GM12878 (cell line): Measurements from ENCODE around the gene TBC1D5.

ENCODE experiments used
- CEBPB ChIP-seq, 2 experiments: fragments of 150-350 bp in 1 of 2; IDR thresholded peaks; 2 replicates each; pipeline ENCODE4 v1.6.1; 2012 to 2014; ENCODE audit warnings: low read depth in 2 of 2, low read length in 2 of 2, borderline replicate concordance in 1 of 2, inconsistent platforms in 1 of 2
- CTCF ChIP-seq, 3 experiments: IDR thresholded peaks in 2 of 3; conservative IDR thresholded peaks in 1 of 3; 2 replicates each; pipeline ENCODE4 v1.5.1; 2011; ENCODE audit warnings: low read depth in 3 of 3, low read length in 3 of 3, mild to moderate bottlenecking in 3 of 3, control low read depth in 2 of 3, moderate library complexity in 2 of 3, inconsistent platforms in 1 of 3, mixed read lengths in 1 of 3; ENCODE audit not compliant: control insufficient read depth in 2 of 3, insufficient read depth in 1 of 3; ENCODE audit errors: extremely low read depth in 1 of 3
- ETV6 ChIP-seq, 2 experiments: fragments of 450-650 bp in 1 of 2; IDR thresholded peaks in 1 of 2; conservative IDR thresholded peaks in 1 of 2; 2 replicates each; pipeline ENCODE4 v1.6.1; 2014; ENCODE audit warnings: antibody characterized with exemption in 1 of 2, borderline replicate concordance in 1 of 2, low read depth in 1 of 2, mild to moderate bottlenecking in 1 of 2, moderate library complexity in 1 of 2
- GABPA ChIP-seq: IDR thresholded peaks from 2 replicates; pipeline ENCODE4 v1.6.1; 2014; ENCODE audit warnings: antibody characterized with exemption, low read depth, mild to moderate bottlenecking, inconsistent platforms
- KDM1A ChIP-seq: fragments of 200-600 bp; sonication (generic); IDR thresholded peaks from 2 replicates; pipeline ENCODE4 v1.6.1; 2016; ENCODE audit warnings: borderline replicate concordance
- PAX5 ChIP-seq: IDR thresholded peaks from 2 replicates; pipeline ENCODE4 v1.6.1; 2011; ENCODE audit warnings: low read depth, low read length, borderline replicate concordance
- POLR2AphosphoS5 ChIP-seq: IDR thresholded peaks from 2 replicates; pipeline ENCODE4 v1.6.1; 2011; ENCODE audit warnings: mild to moderate bottlenecking, low read length, inconsistent platforms
- REST ChIP-seq: IDR thresholded peaks from 2 replicates; pipeline ENCODE4 v1.6.1; 2012; ENCODE audit warnings: mild to moderate bottlenecking, low read depth, low read length
- SMAD1 ChIP-seq: fragments of 450-650 bp; IDR thresholded peaks from 2 replicates; pipeline ENCODE4 v1.6.1; 2018; ENCODE audit warnings: mild to moderate bottlenecking, low read depth; ENCODE audit not compliant: partially characterized antibody
- SREBF1 ChIP-seq: IDR thresholded peaks from 2 replicates; pipeline ENCODE4 v1.6.1; 2012; ENCODE audit warnings: mild to moderate bottlenecking, low read length
- ZNF24 ChIP-seq: fragments of 450-650 bp; IDR thresholded peaks from 2 replicates; pipeline ENCODE4 v1.6.1; 2017; ENCODE audit warnings: antibody characterized with exemption, mild to moderate bottlenecking
- TF ChIP-seq, protein P1 (sequence below): IDR thresholded peaks from 2 replicates; pipeline ENCODE4 v1.6.1; 2012; ENCODE audit warnings: low read depth, low read length, improper control_type of control experiment

- TF ChIP-seq REST, result no peak
- TF ChIP-seq PAX5, result no peak
- no peak for TF ChIP-seq ZNF24
- TF ChIP-seq POLR2AphosphoS5, result no peak
- no peak for TF ChIP-seq KDM1A
- TF ChIP-seq GABPA, result no peak
- TF ChIP-seq CEBPB (IDR thresholded peaks at IDR 0.05; ENCODE audit: borderline replicate concordance in 1 of 2, low read depth in 2 of 2, low read length in 2 of 2), result no peak
- TF ChIP-seq ETV6 (conservative IDR thresholded peaks at IDR 0.05 in 1 of 2, IDR thresholded peaks at IDR 0.05 in 1 of 2; ENCODE audit: borderline replicate concordance in 1 of 2, low read depth in 1 of 2), result no peak
- TF ChIP-seq CTCF (IDR thresholded peaks at IDR 0.05 in 2 of 3, conservative IDR thresholded peaks at IDR 0.05 in 1 of 3; ENCODE audit: control insufficient read depth in 2 of 3, extremely low read depth in 1 of 3, insufficient read depth in 1 of 3, low read depth in 3 of 3, low read length in 3 of 3), result no peak
- TF ChIP-seq, protein P1, sequence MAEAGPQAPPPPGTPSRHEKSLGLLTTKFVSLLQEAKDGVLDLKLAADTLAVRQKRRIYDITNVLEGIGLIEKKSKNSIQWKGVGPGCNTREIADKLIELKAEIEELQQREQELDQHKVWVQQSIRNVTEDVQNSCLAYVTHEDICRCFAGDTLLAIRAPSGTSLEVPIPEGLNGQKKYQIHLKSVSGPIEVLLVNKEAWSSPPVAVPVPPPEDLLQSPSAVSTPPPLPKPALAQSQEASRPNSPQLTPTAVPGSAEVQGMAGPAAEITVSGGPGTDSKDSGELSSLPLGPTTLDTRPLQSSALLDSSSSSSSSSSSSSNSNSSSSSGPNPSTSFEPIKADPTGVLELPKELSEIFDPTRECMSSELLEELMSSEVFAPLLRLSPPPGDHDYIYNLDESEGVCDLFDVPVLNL, result no peak
- TF ChIP-seq SREBF1, result no peak
- TF ChIP-seq SMAD1, result no peak
These were observed 621.1 kb downstream of the TBC1D5 start for GRCh38 chr3:17121336-17121735.
